Common myeloid progenitor, CD34-positive (primary cell): Measurements from ENCODE around the gene ABLIM1.

Experiments
- CTCF ChIA-PET: fragments of 350-600 bp; sonication (Branson Sonifier 250); formaldehyde crosslinking; loops from one replicate; lab custom pipeline; 2021; ENCODE audit warnings: antibody characterized with exemption; lab: Charles Lee
- POLR2A ChIA-PET: fragments of 350-600 bp; sonication (Branson Sonifier 250); formaldehyde crosslinking; loops from one replicate; lab custom pipeline; 2021; ENCODE audit warnings: antibody characterized with exemption; lab: Charles Lee
- DNase-seq, 3 donors: peaks; one replicate each; pipeline versions ENCODE4 v3.0.0 to v3.0.0-alpha.2; 2013
- H3K27ac ChIP-seq, 2 experiments: 1 replicate in 1 of 2; 2 replicates in 1 of 2; pipeline ENCODE4 v1.7.0; 2013; ENCODE audit warnings: inconsistent platforms in 2 of 2, low read length in 2 of 2, mild to moderate bottlenecking in 2 of 2, low read depth in 1 of 2, moderate library complexity in 1 of 2; ENCODE audit not compliant: severe bottlenecking in 2 of 2, insufficient read depth in 1 of 2, poor library complexity in 1 of 2
- H3K27me3 ChIP-seq, 5 experiments: replicated peaks in 2 of 5; 1 replicate in 3 of 5; 2 replicates in 2 of 5; pipeline versions ENCODE4 v1.6.1 to v1.7.0; 2013; ENCODE audit warnings: low read length in 4 of 5, mild to moderate bottlenecking in 2 of 5, moderate library complexity in 2 of 5, inconsistent platforms in 1 of 5; ENCODE audit not compliant: insufficient read depth in 5 of 5, control insufficient read depth in 4 of 5
- H3K36me3 ChIP-seq, 4 experiments: 1 replicate in 2 of 4; 2 replicates in 2 of 4; pipeline versions ENCODE4 v1.6.1 to v1.7.0; 2013; ENCODE audit warnings: low read length in 3 of 4, control low read depth in 1 of 4, mild to moderate bottlenecking in 1 of 4; ENCODE audit not compliant: control insufficient read depth in 4 of 4, insufficient read depth in 4 of 4
- H3K4me1 ChIP-seq, 4 experiments: 1 replicate in 3 of 4; 2 replicates in 1 of 4; pipeline versions ENCODE4 v1.6.1 to v1.7.1; 2013; ENCODE audit warnings: low read length in 3 of 4, mild to moderate bottlenecking in 3 of 4, control low read depth in 1 of 4, inconsistent platforms in 1 of 4, moderate library complexity in 1 of 4; ENCODE audit not compliant: control insufficient read depth in 4 of 4, insufficient read depth in 4 of 4; ENCODE audit errors: control extremely low read depth in 1 of 4
- H3K4me3 ChIP-seq, 7 experiments: 1 replicate in 4 of 7; 2 replicates in 3 of 7; pipeline versions ENCODE4 v1.5.1 to v1.7.0; 2013; ENCODE audit warnings: mild to moderate bottlenecking in 7 of 7, low read length in 6 of 7, moderate library complexity in 6 of 7, inconsistent platforms in 2 of 7, low read depth in 2 of 7, control low read depth in 1 of 7; ENCODE audit not compliant: insufficient read depth in 4 of 7, control insufficient read depth in 1 of 7; ENCODE audit errors: extremely low read depth in 1 of 7
- H3K9me3 ChIP-seq, 5 experiments: 1 replicate in 4 of 5; 2 replicates in 1 of 5; pipeline versions ENCODE4 v1.6.1 to v1.7.1; 2013; ENCODE audit warnings: low read length in 4 of 5, mild to moderate bottlenecking in 2 of 5, inconsistent platforms in 1 of 5, low read depth in 1 of 5, moderate library complexity in 1 of 5; ENCODE audit not compliant: control insufficient read depth in 4 of 5, insufficient read depth in 2 of 5; ENCODE audit errors: control extremely low read depth in 1 of 5
- WGBS: methylation state at CpG from one replicate; pipeline ENCODE4 v1.1.5; 2013; ENCODE audit not compliant: insufficient coverage; 5-methylcytosine and 5-hydroxymethylcytosine counted together

ABLIM1 gene

DNA sequence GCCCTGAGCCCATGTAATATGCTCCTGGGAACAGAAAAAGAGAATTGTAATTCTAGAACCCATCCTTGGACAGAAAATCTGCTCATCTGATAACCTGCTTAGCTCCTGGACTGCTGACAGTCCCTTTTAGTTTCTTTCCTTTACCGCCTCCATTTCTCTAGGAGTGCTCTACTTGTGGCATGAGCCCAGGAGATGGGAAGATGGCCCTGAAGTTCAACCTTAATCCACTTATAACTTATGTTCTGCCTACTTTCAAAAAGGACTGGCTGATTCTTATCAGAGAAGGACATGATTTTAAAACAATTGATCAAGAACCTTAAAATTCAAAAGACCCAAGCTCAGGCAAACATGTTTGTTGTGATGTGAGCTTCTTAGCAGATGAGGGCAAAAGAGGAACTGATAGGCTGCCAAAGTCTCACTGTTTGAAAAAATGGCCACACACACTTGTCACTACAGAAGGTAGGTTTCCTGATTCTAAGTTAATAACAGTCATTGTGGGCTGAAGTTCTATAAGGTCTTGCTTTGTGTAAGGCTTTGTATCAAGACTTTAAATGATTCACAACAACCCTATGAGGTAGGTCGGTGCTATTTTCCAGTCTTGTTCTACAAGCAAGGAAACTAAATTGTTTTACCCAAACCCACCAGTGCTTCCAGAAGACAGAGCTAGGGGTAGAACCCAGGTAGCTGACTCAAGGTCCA lies 159.5 kb downstream of the ABLIM1 start:
- peak overlapping the region; percentile 65 to 85 for H3K27ac ChIP-seq
- 0% methylated on average over 1 of the region's 2 CpGs for WGBS

GRCh38 chr10:114495303-114495702 lies 162.8 kb downstream of the ABLIM1 start:
- H3K27ac ChIP-seq: no peak overlapping the region
- H3K36me3 ChIP-seq: peaks cover 0 to 7% (median 5%) of the 10 kb centered on the region in 4 experiments
- no peaks in the 10 kb centered on the region for H3K27me3 ChIP-seq
- WGBS: 100% methylated on average over 2 of the region's 3 CpGs
- H3K4me1 ChIP-seq: peaks cover 22 to 48% (median 38%) of the 10 kb centered on the region in 4 experiments
- no peaks in the 10 kb centered on the region for H3K9me3 ChIP-seq
- no peak for DNase-seq
- ChIA-PET POLR2A (no interaction called here), CTCF (interaction anchor here (0.7 kb wide), 1 partner anchor 13 kb away, joined by 5 read pairs; no protein-coding TSS in a partner anchor)
- H3K4me3 ChIP-seq: no peak overlapping the region

More for the DNA sequence above, 159.5 kb downstream of the ABLIM1 start:
- ChIA-PET CTCF (interaction anchor here (0.6 to 7.6 kb wide), 5 partner anchors 18 to 322 kb away, joined by 3 to 50 read pairs (median 4); no protein-coding TSS in a partner anchor), POLR2A (no interaction called here)
- peak; percentile 62 to 92 (median 88) for DNase-seq
- peaks cover 0 to 6% (median 4%) of the 10 kb centered on the region in 4 experiments for H3K36me3 ChIP-seq
- peak overlapping the region in 4 of 7 experiments; percentile 2 to 36 (median 12) for H3K4me3 ChIP-seq
- H3K4me1 ChIP-seq: peaks cover 16 to 59% (median 39%) of the 10 kb centered on the region in 4 experiments
- no peaks in the 10 kb centered on the region for H3K27me3 ChIP-seq
- H3K9me3 ChIP-seq: no peaks in the 10 kb centered on the region

DNA sequence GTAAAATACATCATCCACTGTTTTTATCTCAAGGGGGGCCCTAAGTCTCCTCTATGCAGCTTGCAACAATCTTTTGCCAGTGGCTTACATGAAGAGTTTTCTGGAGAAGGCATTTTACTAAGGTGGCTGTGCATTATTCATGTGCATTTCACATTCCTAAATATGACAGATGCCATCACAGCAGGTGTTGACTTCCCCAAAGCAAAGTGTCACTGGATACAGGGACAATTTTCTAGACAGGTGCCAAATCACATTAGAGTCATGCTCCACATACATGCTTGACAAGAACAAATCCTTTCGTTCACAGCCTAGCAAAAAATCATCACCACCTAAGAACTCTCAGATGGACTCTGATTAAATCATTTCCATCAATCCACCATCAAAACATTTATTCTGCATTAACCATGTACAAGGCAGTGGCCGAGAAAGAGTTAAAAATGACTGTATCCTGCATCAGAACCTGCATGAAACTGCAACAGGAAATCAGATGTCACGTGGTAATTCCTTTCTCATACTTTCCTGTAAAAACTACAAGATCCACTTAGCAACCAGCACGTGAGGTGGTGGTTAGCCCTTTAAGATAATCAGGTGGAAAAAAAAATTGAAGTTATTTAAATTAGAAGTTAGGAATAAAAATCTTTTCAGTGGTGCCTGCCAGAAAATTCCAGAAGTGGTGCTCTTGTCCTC lies 165.6 kb downstream of the ABLIM1 start:
- Histone ChIP-seq H3K9me3 (no peaks in the 10 kb centered on the region), H3K27ac (no peak overlapping the region), H3K4me3 (peak overlapping the region in 2 of 7 experiments; percentile 8 to 19), H3K36me3 (peaks cover 3 to 17% (median 15%) of the 10 kb centered on the region in 4 experiments), H3K4me1 (peaks cover 6 to 26% (median 14%) of the 10 kb centered on the region in 4 experiments), H3K27me3 (no peaks in the 10 kb centered on the region)
- 100% methylated on average over 1 of the region's 4 CpGs for WGBS
- ChIA-PET CTCF (interaction anchor here (0.8 to 2.0 kb wide), 4 partner anchors 11 to 33 kb away, joined by 3 to 5 read pairs (median 3); no protein-coding TSS in a partner anchor), POLR2A (interaction anchor here (1.2 kb wide), 1 partner anchor 14 kb away, joined by 3 read pairs; no protein-coding TSS in a partner anchor)
- peak; percentile 49 to 83 (median 71) for DNase-seq

GRCh38 chr10:114491933-114492332 lies 166.1 kb downstream of the ABLIM1 start:
- WGBS: 74% methylated on average over 4 of the region's 4 CpGs
- CTCF ChIA-PET: interaction anchor here (0.8 to 2.0 kb wide), 4 partner anchors 10 to 33 kb away, joined by 3 to 5 read pairs (median 3); no protein-coding TSS in a partner anchor
- peaks cover 3 to 22% (median 15%) of the 10 kb centered on the region in 4 experiments for H3K36me3 ChIP-seq
- no peaks in the 10 kb centered on the region for H3K9me3 ChIP-seq
- POLR2A ChIA-PET: interaction anchor here (1.2 kb wide), 1 partner anchor 13 kb away, joined by 3 read pairs; no protein-coding TSS in a partner anchor
- DNase-seq: peak in 2 of 3 donors; percentile 36 to 54
- no peak overlapping the region for H3K4me3 ChIP-seq
- H3K27me3 ChIP-seq: no peaks in the 10 kb centered on the region
- no peak overlapping the region for H3K27ac ChIP-seq
- peaks cover 6 to 27% (median 14%) of the 10 kb centered on the region in 4 experiments for H3K4me1 ChIP-seq

DNA sequence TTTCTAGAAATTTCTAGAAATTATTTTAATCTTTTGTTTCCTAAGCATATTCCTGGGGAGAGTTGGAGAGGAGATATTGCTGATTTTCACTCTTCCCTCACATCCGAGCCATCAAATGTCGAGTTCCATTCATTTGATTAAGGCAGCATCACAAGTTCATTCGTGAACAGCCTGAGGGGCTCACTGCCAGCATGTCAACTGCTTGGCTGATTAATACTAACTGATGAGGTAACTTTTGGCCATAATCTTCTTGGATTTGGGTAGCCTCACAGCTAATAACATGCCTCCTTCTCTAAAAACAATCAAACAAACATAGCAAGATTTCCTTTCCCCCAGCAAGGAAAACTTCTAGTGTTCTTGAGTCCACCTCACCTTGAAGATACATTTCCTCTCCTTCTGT lies 166.7 kb downstream of the ABLIM1 start:
- Histone ChIP-seq H3K27me3 (no peaks in the 10 kb centered on the region), H3K4me1 (peaks cover 6 to 27% (median 14%) of the 10 kb centered on the region in 4 experiments), H3K9me3 (no peaks in the 10 kb centered on the region), H3K36me3 (peaks cover 3 to 27% (median 16%) of the 10 kb centered on the region in 4 experiments), H3K4me3 (no peak overlapping the region), H3K27ac (no peak overlapping the region)
- 97% methylated on average over 3 of the region's 3 CpGs for WGBS
- ChIA-PET POLR2A (interaction anchor here (1.2 kb wide), 1 partner anchor 13 kb away, joined by 3 read pairs; no protein-coding TSS in a partner anchor), CTCF (interaction anchor here (2.0 kb wide), 1 partner anchor 10 kb away, joined by 5 read pairs; no protein-coding TSS in a partner anchor)
- DNase-seq: no peak

GRCh38 chr10:114489521-114490310 lies 168.4 kb downstream of the ABLIM1 start:
- H3K27ac ChIP-seq: no peak overlapping the region
- peaks cover 6 to 27% (median 14%) of the 10 kb centered on the region in 4 experiments for H3K4me1 ChIP-seq
- WGBS: 90% methylated on average over 14 of the region's 14 CpGs
- ChIA-PET CTCF (interaction anchor here (1.2 to 1.5 kb wide), 3 partner anchors 13 to 50 kb away, joined by 3 to 4 read pairs (median 4); no protein-coding TSS in a partner anchor), POLR2A (no interaction called here)
- no peak overlapping the region for H3K4me3 ChIP-seq
- peaks cover 8 to 39% (median 27%) of the 10 kb centered on the region in 4 experiments for H3K36me3 ChIP-seq
- peaks cover 0 to 6% (median 2%) of the 10 kb centered on the region in 5 experiments for H3K9me3 ChIP-seq
- no peak for DNase-seq
- no peaks in the 10 kb centered on the region for H3K27me3 ChIP-seq
